GM03348 (cell line): ENCODE results near the gene GGPS1.
A peak's percentile ranks its signal among the peaks of the same experiment; 100 is the strongest.
"Not testable (repeated sequence)": the region's sequence is repeated elsewhere in the genome, so short reads cannot be mapped to it uniquely, and the experiment has no call there.

Experiments
- DNase-seq: peaks from one replicate; pipeline ENCODE4 v3.0.0; 2012; ENCODE audit warnings: low spot score

Gene GGPS1

DNA sequence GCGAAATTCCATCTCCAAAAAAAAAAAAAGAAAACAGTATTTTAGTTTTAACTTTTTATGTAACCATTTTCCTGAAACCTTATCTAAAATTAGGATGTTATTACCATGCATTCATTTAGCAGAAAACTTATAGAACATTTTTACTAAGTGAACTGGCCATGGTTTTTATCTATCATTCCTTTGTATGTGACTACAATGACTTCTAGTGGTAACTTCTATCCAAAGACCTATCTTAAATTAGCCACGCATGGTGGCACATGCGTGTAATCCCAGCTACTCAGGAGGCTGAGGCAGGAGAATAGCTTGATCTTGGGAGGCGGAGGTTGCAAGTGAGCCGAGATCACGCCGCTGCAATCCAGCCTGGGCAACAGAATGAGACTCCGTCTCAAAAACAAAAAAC is 11.4 kb downstream of the GGPS1 start:
- DNase-seq = no peak

DNA sequence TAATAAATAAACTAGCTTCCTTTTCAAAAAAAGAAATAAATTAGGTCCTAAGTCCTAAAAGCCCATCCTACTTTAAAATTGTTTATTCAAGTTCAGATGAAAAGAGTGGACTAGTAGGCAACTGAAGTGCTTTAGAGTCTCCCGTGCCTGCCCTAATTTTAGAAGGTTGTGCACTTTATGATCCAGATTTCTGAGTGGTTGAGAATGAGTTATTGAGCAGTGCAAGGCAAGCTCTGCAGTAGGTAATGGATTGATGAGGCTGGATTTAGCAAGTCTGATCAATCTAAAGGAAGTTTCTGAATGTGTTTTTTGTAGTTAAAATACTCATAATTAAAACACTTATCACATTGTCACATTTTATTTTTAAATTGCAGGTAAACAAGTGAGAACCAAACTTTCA is 13.0 kb downstream of the GGPS1 start:
- no peak for DNase-seq

DNA sequence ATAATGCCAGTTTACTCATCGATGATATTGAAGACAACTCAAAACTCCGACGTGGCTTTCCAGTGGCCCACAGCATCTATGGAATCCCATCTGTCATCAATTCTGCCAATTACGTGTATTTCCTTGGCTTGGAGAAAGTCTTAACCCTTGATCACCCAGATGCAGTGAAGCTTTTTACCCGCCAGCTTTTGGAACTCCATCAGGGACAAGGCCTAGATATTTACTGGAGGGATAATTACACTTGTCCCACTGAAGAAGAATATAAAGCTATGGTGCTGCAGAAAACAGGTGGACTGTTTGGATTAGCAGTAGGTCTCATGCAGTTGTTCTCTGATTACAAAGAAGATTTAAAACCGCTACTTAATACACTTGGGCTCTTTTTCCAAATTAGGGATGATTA is 13.7 kb downstream of the GGPS1 start:
- no peak for DNase-seq

DNA sequence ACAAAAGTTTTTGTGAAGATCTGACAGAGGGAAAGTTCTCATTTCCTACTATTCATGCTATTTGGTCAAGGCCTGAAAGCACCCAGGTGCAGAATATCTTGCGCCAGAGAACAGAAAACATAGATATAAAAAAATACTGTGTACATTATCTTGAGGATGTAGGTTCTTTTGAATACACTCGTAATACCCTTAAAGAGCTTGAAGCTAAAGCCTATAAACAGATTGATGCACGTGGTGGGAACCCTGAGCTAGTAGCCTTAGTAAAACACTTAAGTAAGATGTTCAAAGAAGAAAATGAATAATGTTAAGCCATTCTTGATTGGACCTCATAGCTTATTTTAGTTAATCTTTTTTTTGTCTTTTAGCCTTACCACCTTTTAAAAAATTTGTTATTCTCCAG is 14.1 kb downstream of the GGPS1 start:
- no peak for DNase-seq

DNA sequence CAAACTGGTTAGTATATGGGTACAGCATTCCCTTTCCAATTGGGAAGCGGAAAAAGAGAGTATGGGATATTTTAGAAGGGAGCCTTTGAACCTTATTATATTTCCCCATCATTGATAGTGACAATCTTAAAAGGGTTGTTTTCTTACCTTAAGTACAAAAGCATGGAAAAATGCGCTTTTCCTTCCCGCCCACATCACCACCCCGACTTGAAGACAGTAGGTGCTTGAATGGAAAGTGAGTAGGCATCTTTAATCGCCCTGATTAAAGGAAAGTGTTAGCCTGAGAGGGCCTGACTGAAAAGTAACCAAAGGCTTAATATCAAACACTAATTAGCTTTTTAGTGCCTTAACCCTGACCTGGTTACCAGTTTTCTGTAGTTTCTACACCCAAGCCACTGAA is 15.4 kb downstream of the GGPS1 start:
- no peak for DNase-seq

DNA sequence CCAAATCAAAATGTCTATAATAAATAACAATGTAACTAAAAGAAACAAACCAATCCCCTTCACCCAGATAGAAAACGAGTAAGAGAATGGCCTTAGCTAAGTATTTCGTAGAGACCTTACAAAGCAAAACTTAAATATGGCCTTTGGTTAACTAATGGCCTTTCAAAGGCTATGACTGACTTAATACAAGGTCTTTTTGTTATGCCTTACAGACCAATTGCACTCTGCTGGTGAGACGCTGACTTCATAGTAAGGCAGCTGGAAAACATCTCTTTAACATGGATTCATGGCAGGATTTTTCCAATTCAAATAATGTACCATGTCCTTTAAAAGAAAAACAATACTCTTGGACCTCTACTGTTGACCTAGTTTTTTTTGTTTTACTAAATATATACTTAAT is 23.1 kb downstream of the GGPS1 start:
- DNase-seq = no peak

DNA sequence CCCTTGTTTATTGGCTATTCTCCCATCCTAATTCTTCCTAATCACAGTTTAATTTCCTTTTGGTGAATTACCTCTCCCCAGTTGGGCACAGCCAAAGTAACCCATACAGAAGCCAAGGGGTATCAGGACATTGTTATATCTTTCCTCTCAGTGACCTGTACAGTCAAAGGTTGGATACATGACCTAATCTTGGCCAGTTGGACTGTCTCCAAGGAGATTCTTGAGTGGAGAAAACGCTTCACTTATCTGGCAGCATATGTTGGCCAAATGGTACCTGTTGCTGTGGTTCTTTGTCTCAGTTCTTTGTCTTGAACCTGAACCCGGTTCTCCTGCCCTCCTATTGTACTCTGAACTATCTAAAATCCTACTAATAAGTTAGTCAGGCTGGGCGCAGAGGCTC is 23.5 kb downstream of the GGPS1 start:
- DNase-seq = no peak

DNA sequence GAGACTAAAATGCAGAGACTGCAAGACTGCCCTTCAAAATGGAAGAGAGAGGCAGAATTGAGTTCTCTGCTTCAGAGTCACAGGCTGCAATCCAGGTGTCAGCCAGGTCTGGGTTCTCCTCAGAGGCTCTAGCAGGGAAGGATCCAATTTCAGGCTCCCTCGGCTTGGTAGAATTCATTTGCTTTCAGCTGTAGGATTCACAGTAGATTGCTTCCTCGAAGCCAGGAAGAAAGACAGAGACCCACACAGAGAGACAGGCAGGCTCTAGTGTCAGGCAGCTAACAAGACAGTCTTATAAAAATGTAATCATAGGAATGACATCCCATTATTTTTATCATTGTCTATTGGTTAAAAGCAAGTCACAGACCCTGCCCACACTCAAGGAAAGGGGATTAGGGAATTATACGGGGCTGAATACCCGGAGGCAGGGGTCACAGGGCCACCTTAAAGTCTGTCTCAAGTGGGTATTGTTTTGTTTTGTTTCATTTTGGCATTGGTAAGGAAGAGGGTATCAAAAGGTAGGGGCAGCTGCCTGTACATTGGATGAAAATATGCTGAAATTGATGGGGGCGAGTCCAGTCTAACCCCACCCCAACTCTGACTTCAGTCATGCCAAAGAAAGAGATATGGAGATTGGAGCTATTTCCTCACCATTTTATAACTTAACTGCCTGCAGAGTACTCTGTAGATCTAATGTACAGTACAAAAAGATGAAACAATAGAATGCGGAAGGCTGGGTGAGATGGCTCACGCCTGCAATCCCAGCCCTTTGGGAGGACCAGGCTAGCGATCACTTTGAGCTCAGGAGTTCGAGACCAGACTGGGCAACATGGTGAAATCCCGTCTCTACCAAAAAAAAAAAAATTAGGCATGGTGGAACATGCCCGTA is 29.4 kb downstream of the GGPS1 start:
- DNase-seq = no peak

DNA sequence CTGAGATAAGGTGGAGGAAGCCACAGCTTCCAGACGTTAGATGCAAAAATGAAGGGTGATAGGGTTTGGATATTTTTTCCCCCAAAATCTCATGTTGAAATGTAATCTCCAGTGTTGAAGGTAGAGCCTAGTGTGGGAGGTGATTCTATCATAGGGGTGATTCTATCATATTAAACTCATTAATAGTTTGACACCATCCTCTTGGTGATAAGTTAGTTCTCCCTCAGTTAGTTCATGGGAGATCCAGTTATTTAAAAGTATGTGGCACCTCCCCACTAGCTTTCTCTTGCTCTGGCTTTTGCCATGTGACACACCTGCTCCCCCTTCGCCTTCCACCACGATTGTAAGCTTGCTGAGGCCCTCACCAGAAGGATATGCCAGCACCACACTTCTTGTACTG is 30.5 kb downstream of the GGPS1 start:
- no peak for DNase-seq

DNA sequence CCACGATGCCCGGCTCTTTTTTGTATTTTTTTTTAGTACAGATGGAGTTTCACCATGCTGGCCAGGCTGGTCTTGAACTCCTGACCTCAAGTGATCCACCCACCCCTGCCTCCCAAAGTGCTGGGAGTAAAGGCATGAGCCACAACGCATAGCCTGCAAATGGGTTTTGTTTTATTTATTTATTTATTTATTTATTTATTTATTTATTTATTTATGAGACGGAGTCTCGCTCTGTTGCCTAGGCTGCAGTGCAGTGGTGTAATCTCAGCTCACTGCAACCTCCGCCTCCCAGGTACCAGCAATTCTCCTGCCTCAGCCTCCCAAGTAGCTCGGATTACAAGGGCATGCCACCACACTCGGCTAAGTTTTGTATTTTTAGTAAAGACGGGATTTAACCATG is 35.8 kb downstream of the GGPS1 start:
- DNase-seq = not testable (repeated sequence)

DNA sequence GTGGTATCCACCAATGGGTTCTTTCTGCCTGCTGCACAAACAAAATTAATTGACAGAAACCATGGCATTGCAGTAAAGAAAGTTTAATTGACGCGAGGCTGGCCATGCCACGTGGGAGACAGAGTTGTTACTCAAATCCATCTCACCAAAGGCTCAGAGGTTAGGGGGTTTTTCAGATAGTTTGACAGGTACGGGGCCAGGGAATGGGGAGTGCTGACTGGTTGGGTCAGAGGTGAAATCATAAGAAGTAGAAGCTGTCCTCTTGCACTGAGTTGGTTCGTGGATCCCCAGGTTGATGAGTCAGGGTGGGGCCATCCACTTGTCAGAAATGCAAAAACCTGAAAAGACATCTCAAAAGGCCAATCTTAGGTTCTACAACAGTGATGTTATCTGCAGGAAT is 37.9 kb downstream of the GGPS1 start:
- no peak for DNase-seq

DNA sequence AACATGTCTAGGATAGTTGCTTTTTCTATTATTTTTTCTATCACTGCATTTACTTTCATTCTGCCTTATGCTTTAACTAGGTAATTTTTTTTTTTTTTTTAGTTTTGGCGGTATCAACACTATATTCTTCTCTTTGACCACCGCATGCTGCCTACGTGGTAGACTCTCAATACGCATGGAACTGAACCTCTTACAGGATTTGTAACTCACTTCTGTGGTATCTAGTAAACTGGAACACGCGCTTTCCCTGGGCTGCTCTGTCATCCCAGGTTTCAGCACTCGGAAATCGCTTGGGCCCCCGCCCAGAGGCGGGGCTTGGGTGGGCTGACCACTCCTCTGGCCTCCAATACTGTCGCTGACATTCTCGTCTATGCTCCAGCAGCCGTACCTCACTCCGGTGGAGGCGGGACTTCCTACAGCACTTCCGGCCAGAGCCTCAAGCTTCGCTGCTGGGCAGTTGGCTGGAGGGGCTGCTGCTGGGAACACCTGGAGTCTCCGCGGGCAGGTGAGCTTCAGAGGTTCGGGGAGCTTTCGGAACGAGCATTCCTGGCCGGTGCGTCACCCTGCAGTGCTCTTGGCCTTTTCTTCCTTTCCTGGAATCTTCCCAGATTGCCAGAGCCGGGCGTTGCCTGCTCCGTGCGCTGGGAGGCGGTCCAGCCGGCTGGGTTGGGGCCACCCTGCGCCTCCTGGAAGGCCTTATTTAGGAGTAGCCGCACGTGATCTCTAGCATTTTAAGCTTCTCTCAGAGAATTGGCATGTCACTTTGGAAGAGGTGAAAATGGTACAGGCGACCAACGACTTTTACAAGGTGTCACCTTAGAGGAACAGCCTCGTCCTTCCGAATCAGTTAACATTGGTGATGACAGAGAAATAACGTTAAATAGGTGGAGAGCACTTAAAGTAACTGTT is 38.9 kb downstream of the GGPS1 start, which contains the start of gene TBCE:
TSS of gene TBCE (plus strand) at position 428 of the 909 bp plus-strand sequence. CDS start 12,623 bp downstream, outside the sequence.
- DNase-seq = peak; percentile 98

DNA sequence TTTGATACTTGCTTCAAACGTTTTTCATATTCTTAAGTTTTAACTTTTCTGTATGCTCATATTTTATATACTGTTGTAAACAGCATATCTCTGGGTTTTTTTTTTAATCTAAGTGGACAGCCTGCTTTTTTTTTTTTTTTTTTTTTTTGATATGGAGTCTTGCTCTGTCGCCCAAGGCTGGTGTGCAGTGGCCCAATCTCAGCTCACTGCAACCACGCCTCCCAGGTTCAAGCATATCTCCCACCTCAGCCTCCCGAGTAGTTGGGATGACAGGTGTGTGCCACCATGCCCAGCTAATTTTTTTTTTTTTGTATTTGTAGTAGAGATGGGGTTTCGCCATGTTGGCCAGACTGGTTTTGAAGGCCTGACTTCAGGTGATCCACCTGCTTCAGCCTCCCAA is 40.1 kb downstream of the GGPS1 start:
- DNase-seq = no peak

DNA sequence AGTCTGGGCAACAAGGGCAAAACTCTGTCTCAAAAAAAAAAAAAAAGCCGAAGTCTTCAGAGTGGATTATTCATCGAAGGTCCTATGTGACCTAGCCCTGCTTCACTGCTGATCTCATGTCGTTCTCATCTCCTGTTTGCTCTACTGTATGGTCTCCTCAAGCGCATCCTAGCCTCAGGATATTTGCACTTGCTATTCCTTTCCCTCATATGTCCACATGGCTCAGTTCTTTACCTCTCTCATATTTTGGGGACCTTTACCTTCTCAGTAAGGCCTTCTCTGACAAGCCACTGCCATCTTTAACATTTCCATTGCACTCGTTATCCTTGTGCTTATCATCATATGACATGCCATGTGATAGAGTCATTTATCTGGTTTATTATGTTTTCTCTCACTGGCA is 41.4 kb downstream of the GGPS1 start:
- no peak for DNase-seq

DNA sequence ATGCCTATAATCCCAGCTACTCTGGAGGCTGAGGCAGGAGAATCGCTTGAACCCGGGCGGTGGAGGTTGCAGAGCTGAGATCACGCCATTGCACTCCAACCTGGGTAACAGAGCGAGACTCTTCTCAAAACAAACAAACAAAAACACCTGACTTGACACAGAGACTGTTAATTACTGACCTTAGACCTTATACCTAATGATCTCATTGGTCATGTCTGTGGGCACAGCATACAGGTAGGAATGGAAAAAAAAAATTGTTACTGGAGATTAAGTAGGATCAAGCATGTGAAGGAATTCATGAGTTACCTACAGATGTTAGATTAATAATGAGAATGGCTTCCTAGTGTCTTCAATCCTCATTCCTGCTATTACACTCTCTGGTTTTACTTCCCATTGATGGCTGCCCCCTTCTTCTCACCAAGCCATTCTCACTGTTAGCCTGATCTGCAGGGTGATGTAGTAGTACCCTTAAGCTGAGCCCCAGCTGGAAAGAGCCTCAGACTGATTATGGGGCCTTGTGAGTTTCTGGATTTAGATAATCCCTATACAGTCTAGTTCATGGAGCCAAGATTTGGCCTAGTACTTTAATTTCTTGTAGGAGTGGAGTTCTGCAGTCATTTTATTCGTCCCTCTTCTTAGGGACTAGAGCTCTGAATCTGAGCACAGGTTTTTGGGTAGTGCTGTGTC is 47.7 kb downstream of the GGPS1 start:
- DNase-seq = no peak

DNA sequence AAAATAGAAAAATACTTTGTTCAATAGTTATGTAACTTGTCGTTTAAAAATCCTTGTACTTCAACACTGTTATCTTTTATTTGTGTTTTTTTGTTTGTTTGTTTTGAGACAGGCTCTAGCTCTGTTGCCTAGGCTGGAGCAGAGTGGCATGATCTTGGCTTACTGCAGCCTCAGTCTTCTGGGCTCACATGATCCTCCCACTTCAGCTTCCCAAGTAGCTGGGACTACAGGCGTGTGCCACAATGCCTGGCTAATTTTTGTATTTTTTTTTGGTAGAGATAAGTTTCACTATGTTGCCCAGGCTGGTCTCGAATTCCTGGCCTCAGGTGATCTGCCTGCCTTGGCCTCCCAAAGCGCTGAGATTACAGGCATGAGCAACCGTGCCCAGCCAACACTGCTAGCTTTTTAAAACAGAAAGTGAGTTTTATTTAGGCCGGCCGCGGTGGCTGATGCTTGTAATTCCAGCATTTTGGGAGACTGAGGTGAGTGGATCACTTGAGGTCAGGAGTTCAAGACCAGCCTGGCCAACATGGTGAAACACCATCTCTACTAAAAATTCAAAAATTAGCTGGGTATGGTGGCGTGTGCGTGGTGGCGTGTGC is 49.9 kb downstream of the GGPS1 start:
- not testable (repeated sequence) for DNase-seq

DNA sequence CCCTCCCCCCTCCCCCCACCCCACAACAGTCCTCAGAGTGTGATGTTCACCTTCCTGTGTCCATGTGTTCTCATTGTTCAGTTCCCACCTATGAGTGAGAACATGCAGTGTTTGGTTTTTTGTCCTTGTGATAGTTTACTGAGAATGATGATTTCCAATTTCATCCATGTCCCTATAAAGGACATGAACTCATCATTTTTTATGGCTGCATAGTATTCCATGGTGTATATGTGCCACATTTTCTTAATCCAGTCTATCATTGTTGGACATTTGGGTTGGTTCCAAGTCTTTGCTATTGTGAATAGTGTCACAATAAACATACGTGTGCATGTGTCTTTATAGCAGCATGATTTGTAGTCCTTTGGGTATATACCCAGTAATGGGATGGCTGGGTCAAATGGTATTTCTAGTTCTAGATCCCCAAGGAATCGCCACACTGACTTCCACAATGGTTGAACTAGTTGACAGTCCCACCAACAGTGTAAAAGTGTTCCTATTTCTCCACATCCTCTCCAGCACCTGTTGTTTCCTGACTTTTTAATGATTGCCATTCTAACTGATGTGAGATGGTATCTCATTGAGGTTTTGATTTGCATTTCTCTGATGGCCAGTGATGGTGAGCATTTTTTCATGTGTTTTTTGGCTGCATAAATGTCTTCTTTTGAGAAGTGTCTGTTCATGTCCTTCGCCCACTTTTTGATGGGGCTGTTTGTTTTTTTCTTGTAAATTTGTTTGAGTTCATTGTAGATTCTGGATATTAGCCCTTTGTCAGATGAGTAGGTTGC is 53.8 kb downstream of the GGPS1 start:
- DNase-seq = not testable (repeated sequence)

DNA sequence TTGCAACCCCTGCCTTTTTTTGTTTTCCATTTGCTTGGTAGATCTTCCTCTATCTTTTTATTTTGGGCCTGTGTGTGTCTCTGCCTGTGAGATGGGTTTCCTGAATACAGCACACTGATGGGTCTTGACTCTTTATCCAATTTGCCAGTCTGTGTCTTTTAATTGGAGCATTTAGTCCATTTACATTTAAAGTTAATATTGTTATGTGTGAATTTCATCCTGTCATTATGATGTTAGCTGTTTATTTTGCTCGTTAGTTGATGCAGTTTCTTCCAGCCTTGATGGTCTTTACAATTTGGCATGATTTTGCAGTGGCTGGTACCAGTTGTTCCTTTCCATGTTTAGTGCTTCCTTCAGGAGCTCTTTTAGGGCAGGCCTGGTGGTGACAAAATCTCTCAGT is 57.3 kb downstream of the GGPS1 start:
- not testable (repeated sequence) for DNase-seq

DNA sequence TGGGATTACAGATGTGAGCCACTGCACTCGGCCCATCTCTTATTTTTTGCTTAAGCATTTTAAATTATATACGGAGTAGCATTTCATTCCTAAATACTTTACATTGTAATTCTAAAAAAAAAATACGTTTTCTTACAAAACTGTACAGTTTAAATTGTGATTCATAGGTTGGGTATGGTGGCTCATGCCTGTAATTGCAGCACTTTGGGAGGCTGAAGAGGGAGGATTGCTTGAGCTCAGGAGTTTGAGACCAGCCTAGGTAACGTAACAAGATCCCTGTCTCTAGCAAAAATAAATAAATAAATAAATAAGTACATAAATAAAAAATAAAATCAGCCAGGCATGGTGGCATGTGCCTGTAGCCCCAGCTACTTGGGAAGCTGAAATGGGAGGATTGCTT is 63.5 kb downstream of the GGPS1 start:
- DNase-seq = no peak
